Activated naive CD8-positive, alpha-beta T cell (primary cell): ENCODE measurements around the gene RAMACL.

Experiments used
- H3K27ac Mint-ChIP-seq: one replicate; pipeline ENCODE4 v1.8.0; 2021; ENCODE audit warnings: mixed read lengths
- H3K27me3 Mint-ChIP-seq: one replicate; pipeline ENCODE4 v1.8.0; 2021; ENCODE audit warnings: mixed read lengths
- H3K36me3 Mint-ChIP-seq: one replicate; pipeline ENCODE4 v1.8.0; 2021; ENCODE audit warnings: mixed read lengths
- H3K4me1 Mint-ChIP-seq: one replicate; pipeline ENCODE4 v1.8.0; 2021; ENCODE audit warnings: low read depth, mixed read lengths
- H3K4me3 Mint-ChIP-seq: one replicate; pipeline ENCODE4 v1.8.0; 2021; ENCODE audit warnings: mild to moderate bottlenecking, mixed read lengths
- H3K9me3 Mint-ChIP-seq: one replicate; pipeline ENCODE4 v1.8.0; 2021; ENCODE audit warnings: low read depth, mixed read lengths

The RAMACL gene

GRCh38 chr6:166623318-166623717 lies 36.8 kb upstream of the RAMACL start:
- Mint-ChIP-seq H3K27me3 (peaks cover 6% of the 10 kb centered on the region), H3K36me3 (peaks cover 1% of the 10 kb centered on the region), H3K27ac (no peak overlapping the region), H3K4me1 (peaks cover 11% of the 10 kb centered on the region), H3K4me3 (no peak overlapping the region), H3K9me3 (no peaks in the 10 kb centered on the region)

GRCh38 chr6:166621114-166621540 lies 34.6 kb upstream of the RAMACL start:
- no peak overlapping the region for H3K4me3 Mint-ChIP-seq
- peaks cover 4% of the 10 kb centered on the region for H3K4me1 Mint-ChIP-seq
- no peak overlapping the region for H3K27ac Mint-ChIP-seq
- no peaks in the 10 kb centered on the region for H3K9me3 Mint-ChIP-seq
- peaks cover 3% of the 10 kb centered on the region for H3K36me3 Mint-ChIP-seq
- peaks cover 6% of the 10 kb centered on the region for H3K27me3 Mint-ChIP-seq

- H3K27me3 Mint-ChIP-seq = peaks cover 1% of the 10 kb centered on the region
- no peak overlapping the region for H3K27ac Mint-ChIP-seq
- H3K36me3 Mint-ChIP-seq = peaks cover 3% of the 10 kb centered on the region
- H3K4me3 Mint-ChIP-seq = no peak overlapping the region
- H3K9me3 Mint-ChIP-seq = no peaks in the 10 kb centered on the region
- no peaks in the 10 kb centered on the region for H3K4me1 Mint-ChIP-seq
These were observed 34.1 kb upstream of the RAMACL start for GRCh38 chr6:166620478-166621113.

GRCh38 chr6:166619912-166620311 lies 33.4 kb upstream of the RAMACL start:
- H3K4me1 Mint-ChIP-seq = no peaks in the 10 kb centered on the region
- H3K4me3 Mint-ChIP-seq = no peak overlapping the region
- H3K36me3 Mint-ChIP-seq = peaks cover 4% of the 10 kb centered on the region
- no peaks in the 10 kb centered on the region for H3K9me3 Mint-ChIP-seq
- H3K27ac Mint-ChIP-seq = no peak overlapping the region
- H3K27me3 Mint-ChIP-seq = no peaks in the 10 kb centered on the region

GRCh38 chr6:166618866-166619761 lies 32.6 kb upstream of the RAMACL start:
- no peaks in the 10 kb centered on the region for H3K4me1 Mint-ChIP-seq
- no peak overlapping the region for H3K4me3 Mint-ChIP-seq
- H3K36me3 Mint-ChIP-seq = peaks cover 4% of the 10 kb centered on the region
- no peaks in the 10 kb centered on the region for H3K27me3 Mint-ChIP-seq
- H3K27ac Mint-ChIP-seq = no peak overlapping the region
- H3K9me3 Mint-ChIP-seq = no peaks in the 10 kb centered on the region

- no peaks in the 10 kb centered on the region for H3K4me1 Mint-ChIP-seq
- no peaks in the 10 kb centered on the region for H3K9me3 Mint-ChIP-seq
- H3K36me3 Mint-ChIP-seq = peaks cover 7% of the 10 kb centered on the region
- no peak overlapping the region for H3K4me3 Mint-ChIP-seq
- H3K27ac Mint-ChIP-seq = no peak overlapping the region
- no peaks in the 10 kb centered on the region for H3K27me3 Mint-ChIP-seq
These were observed 31.8 kb upstream of the RAMACL start for GRCh38 chr6:166618251-166618650.

- Mint-ChIP-seq H3K9me3 (no peaks in the 10 kb centered on the region), H3K4me1 (no peaks in the 10 kb centered on the region), H3K4me3 (no peak overlapping the region), H3K27me3 (no peaks in the 10 kb centered on the region), H3K36me3 (peaks cover 7% of the 10 kb centered on the region), H3K27ac (no peak overlapping the region)
These were observed 30.9 kb upstream of the RAMACL start for GRCh38 chr6:166617359-166617758.

- peaks cover 7% of the 10 kb centered on the region for H3K36me3 Mint-ChIP-seq
- no peak overlapping the region for H3K27ac Mint-ChIP-seq
- H3K4me1 Mint-ChIP-seq = no peaks in the 10 kb centered on the region
- H3K27me3 Mint-ChIP-seq = no peaks in the 10 kb centered on the region
- no peaks in the 10 kb centered on the region for H3K9me3 Mint-ChIP-seq
- no peak overlapping the region for H3K4me3 Mint-ChIP-seq
These were observed 30.1 kb upstream of the RAMACL start for GRCh38 chr6:166616261-166617238.

- no peaks in the 10 kb centered on the region for H3K4me1 Mint-ChIP-seq
- H3K36me3 Mint-ChIP-seq = peaks cover 7% of the 10 kb centered on the region
- H3K4me3 Mint-ChIP-seq = no peak overlapping the region
- no peak overlapping the region for H3K27ac Mint-ChIP-seq
- H3K9me3 Mint-ChIP-seq = no peaks in the 10 kb centered on the region
- no peaks in the 10 kb centered on the region for H3K27me3 Mint-ChIP-seq
These were observed 28.7 kb upstream of the RAMACL start for GRCh38 chr6:166615059-166615770.

GRCh38 chr6:166614589-166614988 lies 28.1 kb upstream of the RAMACL start:
- no peak overlapping the region for H3K27ac Mint-ChIP-seq
- H3K36me3 Mint-ChIP-seq = peaks cover 7% of the 10 kb centered on the region
- no peaks in the 10 kb centered on the region for H3K27me3 Mint-ChIP-seq
- no peaks in the 10 kb centered on the region for H3K9me3 Mint-ChIP-seq
- H3K4me3 Mint-ChIP-seq = no peak overlapping the region
- H3K4me1 Mint-ChIP-seq = no peaks in the 10 kb centered on the region

- Mint-ChIP-seq H3K36me3 (peaks cover 7% of the 10 kb centered on the region), H3K4me3 (no peak overlapping the region), H3K27ac (no peak overlapping the region), H3K9me3 (no peaks in the 10 kb centered on the region), H3K4me1 (no peaks in the 10 kb centered on the region), H3K27me3 (no peaks in the 10 kb centered on the region)
These were observed 27.7 kb upstream of the RAMACL start for GRCh38 chr6:166614171-166614583.

GRCh38 chr6:166613027-166613426 lies 26.5 kb upstream of the RAMACL start:
- peaks cover 4% of the 10 kb centered on the region for H3K36me3 Mint-ChIP-seq
- no peaks in the 10 kb centered on the region for H3K27me3 Mint-ChIP-seq
- H3K9me3 Mint-ChIP-seq = no peaks in the 10 kb centered on the region
- H3K4me3 Mint-ChIP-seq = no peak overlapping the region
- H3K4me1 Mint-ChIP-seq = no peaks in the 10 kb centered on the region
- no peak overlapping the region for H3K27ac Mint-ChIP-seq

- Mint-ChIP-seq H3K27me3 (no peaks in the 10 kb centered on the region), H3K4me3 (no peak overlapping the region), H3K36me3 (peaks cover 4% of the 10 kb centered on the region), H3K27ac (no peak overlapping the region), H3K4me1 (no peaks in the 10 kb centered on the region), H3K9me3 (no peaks in the 10 kb centered on the region)
These were observed 26.0 kb upstream of the RAMACL start for GRCh38 chr6:166612471-166612881.

- Mint-ChIP-seq H3K27ac (no peak overlapping the region), H3K9me3 (no peaks in the 10 kb centered on the region), H3K4me3 (no peak overlapping the region), H3K4me1 (no peaks in the 10 kb centered on the region), H3K36me3 (peaks cover 4% of the 10 kb centered on the region), H3K27me3 (no peaks in the 10 kb centered on the region)
These were observed 25.2 kb upstream of the RAMACL start for GRCh38 chr6:166611631-166612030.
